GM21381 (cell line): ENCODE data around the gene TUBA1B.
"Not testable (repeated sequence)": the region's sequence is repeated elsewhere in the genome, so short reads cannot be mapped to it uniquely, and the experiment has no call there.

ENCODE experiments used
- ATAC-seq: cut with Tn5 transposase; IDR thresholded peaks from one replicate; pipeline ENCODE4 v1.9.1; 2021; ENCODE audit warnings: mild to moderate bottlenecking, moderate library complexity; ENCODE audit not compliant: unreplicated experiment

Gene TUBA1B

GRCh38 chr12:49131051-49131893 lies at the start of gene TUBA1B:
TUBA1B (minus strand) TSS chr12:49131395; CDS start chr12:49131300, 95 bp downstream.
- ATAC-seq = peak; percentile 69

GRCh38 chr12:49174218-49174617 lies 43.0 kb upstream of the TUBA1B start:
- ATAC-seq = no peak

GRCh38 chr12:49170924-49171323 lies 39.7 kb upstream of the TUBA1B start:
- ATAC-seq = no peak

- ATAC-seq = no peak
These were observed 33.9 kb upstream of the TUBA1B start for GRCh38 chr12:49165114-49165513.

GRCh38 chr12:49161901-49162300 lies 30.7 kb upstream of the TUBA1B start:
- not testable (repeated sequence) for ATAC-seq

- no peak for ATAC-seq
These were observed 30.0 kb upstream of the TUBA1B start for GRCh38 chr12:49161092-49161795.

GRCh38 chr12:49160399-49160798 lies 29.2 kb upstream of the TUBA1B start:
- ATAC-seq = no peak

- ATAC-seq = no peak
These were observed 23.0 kb upstream of the TUBA1B start for GRCh38 chr12:49154221-49154620.

- ATAC-seq = no peak
These were observed 16.2 kb upstream of the TUBA1B start for GRCh38 chr12:49147384-49147783.

GRCh38 chr12:49146406-49146805 lies 15.2 kb upstream of the TUBA1B start:
- no peak for ATAC-seq

GRCh38 chr12:49144384-49144783 lies 13.2 kb upstream of the TUBA1B start:
- ATAC-seq = no peak

GRCh38 chr12:49138999-49139398 lies 7.8 kb upstream of the TUBA1B start:
- ATAC-seq = no peak

GRCh38 chr12:49138587-49138986 lies 7.4 kb upstream of the TUBA1B start:
- ATAC-seq = no peak

- ATAC-seq = no peak
These were observed 6.3 kb upstream of the TUBA1B start for GRCh38 chr12:49137476-49137875.

GRCh38 chr12:49136997-49137396 lies 5.8 kb upstream of the TUBA1B start:
- ATAC-seq = not testable (repeated sequence)

GRCh38 chr12:49133590-49133989 lies 2.4 kb upstream of the TUBA1B start:
- no peak for ATAC-seq

- ATAC-seq = no peak
These were observed 1.8 kb upstream of the TUBA1B start for GRCh38 chr12:49133014-49133413.

- peak; percentile 2 for ATAC-seq
These were observed 783 bp upstream of the TUBA1B start for GRCh38 chr12:49131894-49132461.

GRCh38 chr12:49130151-49131050 lies 794 bp downstream of the TUBA1B start:
- ATAC-seq = peak; percentile 57

GRCh38 chr12:49129332-49130150 lies 1.7 kb downstream of the TUBA1B start:
- ATAC-seq = no peak
